ENCODE measurements around the gene DNMT3L.

DNMT3L gene

DNA sequence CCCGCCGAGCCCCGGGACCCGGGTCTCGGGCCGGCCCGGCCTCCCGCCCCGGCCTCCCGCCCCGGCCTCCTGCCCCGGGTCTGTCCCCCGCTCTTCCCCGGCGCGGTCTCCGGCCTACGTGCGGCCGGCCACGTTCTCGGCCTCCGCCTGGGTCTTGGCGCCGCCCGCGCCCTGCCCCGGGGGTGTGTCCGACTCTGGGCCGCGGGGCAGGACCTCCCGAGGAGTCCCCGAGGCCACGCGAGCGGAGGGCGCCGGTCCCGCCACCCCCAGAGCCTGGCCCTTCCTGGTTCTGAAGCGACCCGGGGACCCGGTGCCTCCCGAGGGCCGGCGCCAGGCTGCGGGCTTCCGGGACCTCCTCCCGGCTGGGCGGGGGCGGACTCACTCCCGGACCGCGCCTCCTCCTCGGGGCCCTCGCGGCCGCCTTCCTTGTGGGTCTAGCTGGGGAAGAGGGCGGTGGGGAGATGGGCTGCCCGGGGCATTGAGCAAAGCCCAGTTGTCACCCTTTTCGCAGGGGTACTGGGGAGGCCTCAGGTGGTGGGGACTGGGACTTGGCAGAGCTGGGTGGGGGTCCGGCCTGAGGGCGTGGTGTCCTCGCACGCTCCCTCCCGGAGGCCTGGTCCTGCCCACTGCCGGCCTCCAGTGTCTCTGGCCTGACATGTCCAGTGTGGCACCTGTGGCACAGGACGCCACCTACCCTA lies 38.7 kb upstream of the DNMT3L start:
- Histone ChIP-seq H3K9ac (ENCODE audit: low read depth, low read length) (peak overlapping the region; percentile 47), H3K4me3 (ENCODE audit: low read depth, low read length) (peak overlapping the region; percentile 60), H3K9me3 (ENCODE audit: control insufficient read depth, insufficient read depth, low read length) (no peaks in the 10 kb centered on the region), H3K4me1 (ENCODE audit: control insufficient read depth, insufficient read depth, low read length) (peaks cover 7% of the 10 kb centered on the region), H3K27me3 (ENCODE audit: control insufficient read depth, insufficient read depth, low read length) (no peaks in the 10 kb centered on the region), H3K36me3 (ENCODE audit: control insufficient read depth, insufficient read depth, low read length) (no peaks in the 10 kb centered on the region)

DNA sequence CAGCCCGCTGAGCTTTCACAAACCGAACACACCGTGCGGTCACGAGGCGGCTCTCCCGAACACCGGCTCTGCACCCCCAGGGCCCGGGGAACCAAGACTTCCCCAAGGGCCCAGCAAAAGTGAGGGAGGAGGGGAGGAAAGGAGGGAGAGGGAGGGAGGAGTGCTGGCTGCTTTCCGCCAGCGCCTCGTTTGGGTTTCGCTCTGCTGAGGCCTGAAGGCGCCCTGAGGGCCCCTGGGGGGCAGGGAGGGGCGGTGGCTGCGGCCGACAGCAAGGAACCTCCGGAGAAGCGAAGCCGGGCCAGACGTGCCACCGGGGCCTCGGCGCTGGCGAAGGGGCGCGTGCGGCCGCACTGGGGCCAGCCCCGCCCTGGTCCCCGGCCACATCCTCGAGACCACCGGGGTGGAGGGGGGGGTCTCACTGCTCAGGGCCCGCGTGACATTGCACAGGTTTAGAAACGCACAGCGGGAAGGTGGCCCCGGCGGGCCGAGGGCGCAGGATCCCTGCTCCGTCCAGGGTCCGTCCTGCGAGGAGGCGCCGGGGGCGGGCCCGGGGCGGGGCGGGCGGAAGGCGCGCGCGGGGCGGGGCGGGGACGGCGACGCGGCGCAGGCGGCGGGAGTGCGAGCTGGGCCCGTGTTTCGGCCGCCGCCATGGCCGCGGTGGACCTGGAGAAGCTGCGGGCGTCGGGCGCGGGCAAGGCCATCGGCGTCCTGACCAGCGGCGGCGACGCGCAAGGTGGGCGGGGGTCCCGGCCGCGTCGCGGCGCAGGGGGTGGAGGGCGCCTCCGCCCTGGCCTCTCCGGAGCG lies 38.0 kb upstream of the DNMT3L start, which contains the start of gene PFKL:
Gene PFKL, plus strand, starts transcription at position 596 of the 804 bp plus-strand sequence. Its CDS starts 53 bp downstream, at position 649.
- peak within 1 kb of the TSS; percentile 71 for H3K9ac ChIP-seq (ENCODE audit: low read depth, low read length)
- H3K36me3 ChIP-seq (ENCODE audit: control insufficient read depth, insufficient read depth, low read length): no peaks in the 10 kb centered on the region
- no peaks in the 10 kb centered on the region for H3K9me3 ChIP-seq (ENCODE audit: control insufficient read depth, insufficient read depth, low read length)
- H3K4me3 ChIP-seq (ENCODE audit: low read depth, low read length): peak within 1 kb of the TSS; percentile 60
- H3K27me3 ChIP-seq (ENCODE audit: control insufficient read depth, insufficient read depth, low read length): no peaks in the 10 kb centered on the region
- H3K4me1 ChIP-seq (ENCODE audit: control insufficient read depth, insufficient read depth, low read length): peaks cover 7% of the 10 kb centered on the region

DNA sequence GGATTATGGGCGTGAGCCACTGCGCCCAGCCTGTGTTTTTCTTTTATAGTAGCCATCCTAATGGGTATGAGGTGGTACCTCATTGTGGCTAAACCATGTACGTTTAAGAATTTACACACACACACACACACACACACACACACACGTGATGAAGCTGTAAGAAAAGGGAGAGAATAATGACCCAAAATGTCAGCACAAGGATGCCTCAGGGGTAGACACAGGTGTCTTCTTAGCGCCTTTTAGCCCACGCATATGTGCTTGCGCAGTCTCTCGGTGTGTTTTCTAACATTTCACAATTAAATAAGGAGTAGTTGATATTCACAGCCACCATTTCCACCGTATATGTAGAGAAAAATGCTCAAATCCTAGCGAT lies 37.4 kb upstream of the DNMT3L start:
- H3K4me3 ChIP-seq (ENCODE audit: low read depth, low read length): peak overlapping the region; percentile 53
- no peaks in the 10 kb centered on the region for H3K36me3 ChIP-seq (ENCODE audit: control insufficient read depth, insufficient read depth, low read length)
- H3K9ac ChIP-seq (ENCODE audit: low read depth, low read length): peak overlapping the region; percentile 71
- H3K4me1 ChIP-seq (ENCODE audit: control insufficient read depth, insufficient read depth, low read length): peaks cover 7% of the 10 kb centered on the region
- no peaks in the 10 kb centered on the region for H3K9me3 ChIP-seq (ENCODE audit: control insufficient read depth, insufficient read depth, low read length)
- no peaks in the 10 kb centered on the region for H3K27me3 ChIP-seq (ENCODE audit: control insufficient read depth, insufficient read depth, low read length)

DNA sequence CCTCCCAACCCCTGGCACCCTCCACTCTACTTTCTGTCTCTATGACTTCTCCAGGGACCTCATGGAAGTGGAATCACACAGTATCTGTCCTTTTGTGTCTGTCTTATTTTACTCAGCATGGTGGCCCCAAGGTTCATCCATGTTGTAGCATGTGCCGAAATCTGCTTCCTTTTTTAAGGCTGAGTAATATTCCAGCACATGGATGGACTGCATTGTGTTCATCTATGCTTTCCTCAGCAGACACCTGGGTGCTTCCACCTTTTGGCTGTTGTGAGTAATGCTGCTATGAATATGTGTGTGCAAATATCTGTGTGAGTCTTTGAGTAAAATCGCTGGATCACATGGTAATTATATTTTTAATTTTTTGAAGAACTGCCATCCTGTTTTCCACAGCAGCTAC lies 36.6 kb upstream of the DNMT3L start:
- no peaks in the 10 kb centered on the region for H3K27me3 ChIP-seq (ENCODE audit: control insufficient read depth, insufficient read depth, low read length)
- H3K9me3 ChIP-seq (ENCODE audit: control insufficient read depth, insufficient read depth, low read length): no peaks in the 10 kb centered on the region
- H3K4me1 ChIP-seq (ENCODE audit: control insufficient read depth, insufficient read depth, low read length): peaks cover 7% of the 10 kb centered on the region
- no peak overlapping the region for H3K4me3 ChIP-seq (ENCODE audit: low read depth, low read length)
- no peaks in the 10 kb centered on the region for H3K36me3 ChIP-seq (ENCODE audit: control insufficient read depth, insufficient read depth, low read length)
- no peak overlapping the region for H3K9ac ChIP-seq (ENCODE audit: low read depth, low read length)

DNA sequence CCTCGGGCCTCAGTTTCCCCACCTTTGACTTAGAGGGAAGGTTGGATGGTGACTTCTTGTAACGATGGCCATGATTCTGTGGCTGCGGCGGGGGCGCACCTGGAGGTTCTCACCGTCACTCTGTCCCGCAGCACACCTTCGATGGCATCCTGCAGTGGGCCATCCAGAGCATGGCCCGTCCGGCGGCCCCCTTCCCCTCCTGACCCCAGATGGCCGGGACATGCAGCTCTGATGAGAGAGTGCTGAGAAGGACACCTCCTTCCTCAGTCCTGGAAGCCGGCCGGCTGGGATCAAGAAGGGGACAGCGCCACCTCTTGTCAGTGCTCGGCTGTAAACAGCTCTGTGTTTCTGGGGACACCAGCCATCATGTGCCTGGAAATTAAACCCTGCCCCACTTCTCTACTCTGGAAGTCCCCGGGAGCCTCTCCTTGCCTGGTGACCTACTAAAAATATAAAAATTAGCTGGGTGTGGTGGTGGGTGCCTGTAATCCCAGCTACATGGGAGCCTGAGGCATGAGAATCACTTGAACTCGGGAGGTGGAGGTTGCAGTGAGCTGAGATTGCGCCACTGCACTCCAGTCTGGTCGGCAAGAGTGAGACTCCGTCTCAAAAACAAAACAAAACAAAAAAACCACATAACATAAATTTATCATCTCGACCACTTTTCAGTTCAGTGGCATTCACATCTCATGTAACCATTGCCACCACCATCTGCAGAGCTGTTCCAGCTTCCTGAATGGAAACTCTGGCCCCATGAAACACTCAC lies 36.0 kb upstream of the DNMT3L start:
- H3K36me3 ChIP-seq (ENCODE audit: control insufficient read depth, insufficient read depth, low read length): no peaks in the 10 kb centered on the region
- H3K9me3 ChIP-seq (ENCODE audit: control insufficient read depth, insufficient read depth, low read length): no peaks in the 10 kb centered on the region
- H3K27me3 ChIP-seq (ENCODE audit: control insufficient read depth, insufficient read depth, low read length): no peaks in the 10 kb centered on the region
- no peak overlapping the region for H3K4me3 ChIP-seq (ENCODE audit: low read depth, low read length)
- no peak overlapping the region for H3K9ac ChIP-seq (ENCODE audit: low read depth, low read length)
- H3K4me1 ChIP-seq (ENCODE audit: control insufficient read depth, insufficient read depth, low read length): peaks cover 7% of the 10 kb centered on the region

DNA sequence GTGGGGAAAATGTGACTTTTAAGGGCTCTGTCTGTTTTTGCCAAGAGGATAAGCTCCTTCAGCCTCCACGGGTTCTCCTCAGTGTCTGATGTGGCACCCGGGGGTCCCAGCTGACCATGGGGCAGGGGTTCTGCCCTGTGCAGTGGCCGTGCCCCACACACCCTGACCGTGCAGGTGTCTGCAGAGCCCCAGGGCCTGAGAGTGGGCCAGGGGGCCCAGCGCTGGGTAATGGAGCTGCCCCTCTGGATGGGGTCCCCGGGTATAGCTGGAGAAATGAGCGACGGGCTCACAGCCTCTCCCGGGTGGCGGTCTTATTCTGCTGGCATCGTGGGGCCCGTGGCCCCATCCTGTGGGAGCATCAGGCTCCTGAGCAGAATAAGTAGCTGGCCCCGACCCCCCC lies 35.2 kb upstream of the DNMT3L start:
- Histone ChIP-seq H3K9ac (ENCODE audit: low read depth, low read length) (no peak overlapping the region), H3K4me1 (ENCODE audit: control insufficient read depth, insufficient read depth, low read length) (peaks cover 7% of the 10 kb centered on the region), H3K36me3 (ENCODE audit: control insufficient read depth, insufficient read depth, low read length) (no peaks in the 10 kb centered on the region), H3K9me3 (ENCODE audit: control insufficient read depth, insufficient read depth, low read length) (no peaks in the 10 kb centered on the region), H3K27me3 (ENCODE audit: control insufficient read depth, insufficient read depth, low read length) (no peaks in the 10 kb centered on the region), H3K4me3 (ENCODE audit: low read depth, low read length) (no peak overlapping the region)

DNA sequence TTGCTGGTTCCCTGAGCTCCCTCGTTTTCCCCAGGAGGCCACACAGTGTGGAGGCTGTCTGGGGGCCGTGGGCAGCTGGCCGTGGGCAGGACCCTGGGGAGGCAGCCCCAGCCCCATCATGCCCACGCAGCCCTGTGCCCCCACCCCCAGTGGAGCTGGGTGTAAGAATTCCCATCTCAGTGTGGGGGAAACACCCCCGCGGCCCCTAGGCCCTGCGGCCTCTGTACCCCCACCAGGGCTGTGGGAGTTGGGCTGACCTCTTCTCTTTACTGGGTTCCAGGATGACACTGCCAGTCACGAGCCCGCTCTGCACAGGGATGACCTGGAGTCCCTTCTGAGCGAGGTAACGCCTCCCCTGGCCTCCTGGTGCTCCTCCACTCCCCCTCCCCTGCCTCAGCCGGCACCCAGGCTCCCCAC lies 34.4 kb upstream of the DNMT3L start:
- H3K4me1 ChIP-seq (ENCODE audit: control insufficient read depth, insufficient read depth, low read length): peaks cover 7% of the 10 kb centered on the region
- no peak overlapping the region for H3K4me3 ChIP-seq (ENCODE audit: low read depth, low read length)
- H3K9me3 ChIP-seq (ENCODE audit: control insufficient read depth, insufficient read depth, low read length): no peaks in the 10 kb centered on the region
- H3K27me3 ChIP-seq (ENCODE audit: control insufficient read depth, insufficient read depth, low read length): no peaks in the 10 kb centered on the region
- H3K9ac ChIP-seq (ENCODE audit: low read depth, low read length): no peak overlapping the region
- H3K36me3 ChIP-seq (ENCODE audit: control insufficient read depth, insufficient read depth, low read length): no peaks in the 10 kb centered on the region

DNA sequence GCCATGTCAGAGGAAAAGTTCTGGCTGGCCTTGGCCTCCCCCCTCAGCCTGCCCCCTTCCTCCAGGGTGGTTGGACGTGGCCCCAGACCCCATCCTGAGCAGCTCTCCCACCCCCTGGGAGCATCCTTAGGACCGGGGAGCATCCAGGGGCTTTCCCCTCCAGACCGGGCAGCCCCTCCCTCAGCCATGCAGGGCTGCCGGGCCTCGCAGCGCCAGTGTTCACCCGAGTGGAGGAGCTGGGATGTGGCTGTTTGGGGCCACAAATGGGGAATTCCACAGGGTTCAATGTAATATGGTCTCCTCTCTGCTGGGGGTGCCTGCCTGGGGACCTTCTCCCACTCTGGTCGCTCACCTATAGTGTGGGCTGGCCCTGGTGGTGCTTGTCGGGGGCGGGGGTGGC lies 33.9 kb upstream of the DNMT3L start:
- no peak overlapping the region for H3K9ac ChIP-seq (ENCODE audit: low read depth, low read length)
- H3K36me3 ChIP-seq (ENCODE audit: control insufficient read depth, insufficient read depth, low read length): no peaks in the 10 kb centered on the region
- peaks cover 4% of the 10 kb centered on the region for H3K4me1 ChIP-seq (ENCODE audit: control insufficient read depth, insufficient read depth, low read length)
- H3K4me3 ChIP-seq (ENCODE audit: low read depth, low read length): no peak overlapping the region
- no peaks in the 10 kb centered on the region for H3K27me3 ChIP-seq (ENCODE audit: control insufficient read depth, insufficient read depth, low read length)
- no peaks in the 10 kb centered on the region for H3K9me3 ChIP-seq (ENCODE audit: control insufficient read depth, insufficient read depth, low read length)

DNA sequence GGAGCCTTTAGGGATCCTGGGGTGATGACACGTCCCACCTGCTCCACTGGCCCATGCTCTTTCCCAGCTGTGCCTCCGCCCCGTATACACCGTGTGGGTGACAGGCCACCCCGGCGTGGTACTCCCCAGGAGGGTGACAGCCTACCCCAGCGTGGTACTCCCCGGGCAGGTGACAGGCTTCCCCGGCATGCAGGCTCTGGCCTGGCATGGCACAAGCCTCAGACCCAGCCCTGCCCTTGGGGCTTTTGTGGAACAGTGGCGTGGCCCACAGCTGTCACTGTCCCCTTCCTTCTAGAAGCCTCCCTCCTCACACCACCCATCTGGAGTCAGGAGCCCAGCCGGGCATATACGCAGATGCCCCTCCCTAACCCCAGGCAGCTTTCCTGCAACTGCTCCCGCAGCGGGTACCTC lies 33.5 kb upstream of the DNMT3L start:
- no peaks in the 10 kb centered on the region for H3K27me3 ChIP-seq (ENCODE audit: control insufficient read depth, insufficient read depth, low read length)
- H3K4me1 ChIP-seq (ENCODE audit: control insufficient read depth, insufficient read depth, low read length): peaks cover 4% of the 10 kb centered on the region
- H3K4me3 ChIP-seq (ENCODE audit: low read depth, low read length): no peak overlapping the region
- H3K9me3 ChIP-seq (ENCODE audit: control insufficient read depth, insufficient read depth, low read length): no peaks in the 10 kb centered on the region
- no peak overlapping the region for H3K9ac ChIP-seq (ENCODE audit: low read depth, low read length)
- H3K36me3 ChIP-seq (ENCODE audit: control insufficient read depth, insufficient read depth, low read length): no peaks in the 10 kb centered on the region

DNA sequence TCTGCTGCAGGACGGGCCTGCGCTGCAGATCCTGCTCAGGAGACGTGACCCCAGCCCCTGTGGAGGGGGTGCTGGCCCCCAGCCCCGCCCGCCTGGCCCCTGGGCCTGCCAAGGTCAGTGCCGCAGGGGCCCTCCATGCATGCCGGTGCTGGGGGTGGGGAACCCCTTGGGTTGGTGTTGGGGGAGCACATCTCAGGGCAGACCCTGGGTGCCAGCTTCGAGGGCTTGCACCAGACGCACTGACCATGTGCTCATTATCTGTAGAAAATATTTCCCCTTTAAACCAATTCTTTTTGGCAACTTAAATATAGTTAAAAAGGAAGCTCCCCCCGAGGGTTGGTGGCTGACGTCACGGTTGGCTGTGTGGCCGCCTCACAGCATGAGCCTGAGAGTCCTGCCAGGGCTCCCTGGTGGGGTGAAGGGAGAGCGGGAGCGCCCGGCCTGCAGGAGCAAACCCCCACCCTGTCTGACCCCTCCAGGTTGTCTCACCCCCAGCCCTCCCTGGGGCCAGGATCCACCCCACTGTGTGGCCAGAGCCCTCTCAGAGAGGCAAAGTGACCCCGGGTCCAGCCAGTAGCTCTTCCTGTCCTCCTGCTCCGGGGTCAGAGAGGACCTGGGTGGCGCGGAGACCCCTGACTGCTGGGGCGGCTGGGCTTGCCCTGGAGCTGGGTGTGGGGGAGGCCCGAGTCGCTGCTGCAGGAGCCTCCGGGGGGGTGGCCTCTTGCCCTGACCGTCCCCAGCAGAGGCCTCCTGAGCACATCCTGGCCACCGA lies 32.9 kb upstream of the DNMT3L start:
- Histone ChIP-seq H3K4me3 (ENCODE audit: low read depth, low read length) (no peak overlapping the region), H3K27me3 (ENCODE audit: control insufficient read depth, insufficient read depth, low read length) (no peaks in the 10 kb centered on the region), H3K4me1 (ENCODE audit: control insufficient read depth, insufficient read depth, low read length) (peaks cover 4% of the 10 kb centered on the region), H3K9me3 (ENCODE audit: control insufficient read depth, insufficient read depth, low read length) (no peaks in the 10 kb centered on the region), H3K36me3 (ENCODE audit: control insufficient read depth, insufficient read depth, low read length) (no peaks in the 10 kb centered on the region), H3K9ac (ENCODE audit: low read depth, low read length) (no peak overlapping the region)

DNA sequence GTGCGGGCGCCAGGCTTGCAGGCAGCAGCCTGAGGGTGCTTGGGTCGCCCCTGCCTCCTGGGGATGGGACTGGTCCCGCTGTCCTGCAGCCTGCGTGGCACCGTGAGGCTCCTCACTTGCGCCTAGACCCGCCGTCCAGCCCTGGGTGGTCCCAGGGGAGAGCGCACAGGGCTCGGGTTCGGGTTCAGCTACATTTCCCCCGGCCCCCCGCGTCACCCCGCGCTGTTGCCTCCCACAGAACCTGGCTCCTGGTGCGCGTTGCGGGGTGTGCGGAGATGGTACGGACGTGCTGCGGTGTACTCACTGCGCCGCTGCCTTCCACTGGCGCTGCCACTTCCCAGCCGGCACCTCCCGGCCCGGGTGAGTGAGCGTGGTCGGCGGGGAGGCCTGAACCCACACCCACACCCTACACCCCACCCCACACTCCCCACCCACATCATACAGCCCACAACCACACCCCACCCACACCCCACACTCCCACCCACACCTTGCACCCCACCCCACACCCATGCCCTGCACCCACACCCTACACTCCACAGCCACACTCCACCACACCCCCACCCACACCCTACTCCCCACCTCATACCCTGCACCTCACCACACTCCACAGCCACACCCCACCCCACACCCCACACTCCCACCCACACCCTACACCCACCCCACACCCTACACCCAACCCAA lies 32.0 kb upstream of the DNMT3L start:
- H3K27me3 ChIP-seq (ENCODE audit: control insufficient read depth, insufficient read depth, low read length): no peaks in the 10 kb centered on the region
- no peak overlapping the region for H3K4me3 ChIP-seq (ENCODE audit: low read depth, low read length)
- H3K9ac ChIP-seq (ENCODE audit: low read depth, low read length): no peak overlapping the region
- H3K9me3 ChIP-seq (ENCODE audit: control insufficient read depth, insufficient read depth, low read length): no peaks in the 10 kb centered on the region
- no peaks in the 10 kb centered on the region for H3K36me3 ChIP-seq (ENCODE audit: control insufficient read depth, insufficient read depth, low read length)
- no peaks in the 10 kb centered on the region for H3K4me1 ChIP-seq (ENCODE audit: control insufficient read depth, insufficient read depth, low read length)
